Bronchial epithelial cell (primary cell): ENCODE results near the gene PDE4DIP. TPM values are rescaled to one million over a fixed set of nuclear protein-coding genes. Genes with fewer than 3 reads are reported as not detected.
"Not testable (repeated sequence)": the region's sequence is repeated elsewhere in the genome, so short reads cannot be mapped to it uniquely, and the experiment has no call there.

Experiments
- DNase-seq: peaks from one replicate; pipeline ENCODE4 v3.0.0-alpha.2; 2010; ENCODE audit warnings: low read depth
- FAIRE-seq: peaks from 2 replicates; lab custom pipeline; 2011; peaks lifted over from hg19 to GRCh38; lab: Jason Lieb, UNC
- H3K27me3 ChIP-seq: 2 replicates; pipeline ENCODE4 v1.5.1; 2011; ENCODE audit warnings: low read length; ENCODE audit not compliant: control insufficient read depth, insufficient read depth
- H3K36me3 ChIP-seq: 2 replicates; pipeline ENCODE4 v1.5.1; 2011; ENCODE audit warnings: low read length; ENCODE audit not compliant: control insufficient read depth, insufficient read depth
- H3K4me3 ChIP-seq: 2 replicates; pipeline ENCODE4 v1.5.1; 2011; ENCODE audit warnings: mild to moderate bottlenecking, low read depth, low read length, control low read depth
- total RNA-seq: library from RNA; depleted of rRNA; stranded (reverse); fragments of >200 nt; gene quantifications from 2 replicates; pipeline ENCODE4 v1.2.1, GENCODE V29; 2014

PDE4DIP gene
- total RNA-seq, 1 donor from 2014 or later = 24.7 TPM

DNA sequence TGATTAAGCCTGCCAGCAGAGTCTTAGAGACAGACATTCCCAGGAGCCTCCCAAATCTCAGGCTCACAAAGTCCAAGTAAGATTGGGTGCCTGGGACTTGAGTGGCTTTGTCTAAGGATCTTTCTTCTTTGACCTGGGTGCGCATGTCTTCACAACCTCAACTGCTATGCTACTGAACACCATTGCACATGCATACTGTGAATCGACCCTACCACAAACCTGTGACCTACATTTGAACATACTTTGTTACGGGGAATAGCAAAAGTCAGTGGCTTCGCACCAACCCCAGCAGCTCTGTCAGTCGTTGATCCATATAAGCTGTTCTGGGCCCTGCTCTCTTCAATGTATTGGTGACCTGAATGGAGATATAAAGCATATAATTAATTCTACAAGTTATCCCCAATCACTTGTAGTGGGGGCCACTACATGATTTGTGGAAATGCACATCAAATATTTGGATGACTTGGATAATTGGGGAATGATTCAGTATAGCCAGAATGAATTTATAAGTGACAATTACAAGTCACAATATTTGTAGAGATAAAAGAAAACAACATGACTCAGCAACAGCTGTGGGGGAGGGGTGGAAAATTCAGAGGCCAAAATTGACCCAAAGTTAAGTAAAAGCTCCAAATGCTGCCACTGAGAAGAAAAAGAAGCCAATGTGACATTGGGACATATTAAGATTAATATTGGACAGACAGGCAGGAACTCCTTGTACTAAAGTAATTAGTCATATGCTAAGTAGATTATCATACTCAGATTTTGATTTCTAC is 152.4 kb downstream of the PDE4DIP start:
- H3K4me3 ChIP-seq, DNase-seq, FAIRE-seq, H3K27me3 ChIP-seq, H3K36me3 ChIP-seq: not testable (repeated sequence)

DNA sequence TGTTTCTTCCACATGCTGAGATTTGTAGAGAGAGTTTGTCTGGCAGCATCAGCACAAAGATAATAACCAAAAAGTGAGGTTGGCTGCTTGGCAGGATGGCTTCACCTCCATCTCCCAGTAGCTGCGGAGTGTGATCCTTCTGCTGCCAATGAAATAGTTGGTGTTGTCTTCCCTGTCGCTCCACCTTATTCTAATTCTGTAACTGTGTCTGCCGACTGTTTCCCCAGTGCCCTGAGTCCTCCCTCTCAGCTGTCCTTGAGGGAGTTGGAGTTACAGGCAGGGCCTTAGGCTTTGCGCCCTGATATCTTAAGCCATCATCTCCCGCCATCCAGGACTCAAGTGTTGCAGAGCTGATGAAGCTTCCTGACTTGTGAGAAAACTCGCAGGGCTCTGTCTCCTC is 153.2 kb downstream of the PDE4DIP start:
- not testable (repeated sequence) for H3K27me3 ChIP-seq, FAIRE-seq

DNA sequence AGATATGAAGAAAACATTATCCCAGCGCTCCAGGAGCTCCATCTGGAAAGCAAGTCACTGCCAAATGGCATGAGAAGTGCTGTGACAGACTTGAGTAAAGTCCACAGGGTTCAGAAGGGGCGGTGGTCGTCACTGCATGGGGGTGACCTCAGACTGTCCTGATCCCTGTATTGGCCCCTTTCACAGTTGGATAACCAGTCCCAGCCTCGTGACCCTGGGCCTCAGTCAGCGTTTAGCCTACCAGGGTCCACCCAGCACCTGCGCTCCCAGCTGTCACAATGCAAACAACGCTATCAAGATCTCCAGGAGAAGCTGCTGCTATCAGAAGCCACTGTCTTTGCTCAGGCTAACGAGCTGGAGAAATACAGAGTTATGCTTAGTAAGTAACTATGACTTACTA is 158.4 kb downstream of the PDE4DIP start:
- not testable (repeated sequence) for DNase-seq, FAIRE-seq, H3K36me3 ChIP-seq, H3K27me3 ChIP-seq, H3K4me3 ChIP-seq

More for the DNA sequence above, 153.2 kb downstream of the PDE4DIP start:
- not testable (repeated sequence) for H3K36me3 ChIP-seq, H3K4me3 ChIP-seq, DNase-seq

DNA sequence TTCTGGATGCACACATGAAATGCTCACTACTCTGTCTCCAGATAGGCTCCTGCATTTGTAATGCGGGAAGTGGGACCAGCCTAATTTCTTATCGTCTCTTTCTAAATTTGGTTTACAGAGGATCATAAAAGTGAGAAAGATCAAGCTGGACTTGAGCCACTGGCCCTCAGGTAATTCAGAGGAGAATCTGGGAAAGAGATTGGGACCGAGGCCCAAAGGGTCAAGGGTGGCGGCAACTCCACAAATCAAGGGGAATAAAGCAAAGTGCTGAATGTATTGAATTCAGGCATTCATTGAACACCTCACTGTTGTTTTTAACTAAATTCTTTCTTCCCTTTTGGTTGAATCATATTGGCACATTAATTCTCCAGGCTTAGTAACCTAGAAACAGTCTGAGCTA is 164.1 kb downstream of the PDE4DIP start:
- not testable (repeated sequence) for H3K27me3 ChIP-seq, H3K36me3 ChIP-seq, FAIRE-seq, DNase-seq, H3K4me3 ChIP-seq

DNA sequence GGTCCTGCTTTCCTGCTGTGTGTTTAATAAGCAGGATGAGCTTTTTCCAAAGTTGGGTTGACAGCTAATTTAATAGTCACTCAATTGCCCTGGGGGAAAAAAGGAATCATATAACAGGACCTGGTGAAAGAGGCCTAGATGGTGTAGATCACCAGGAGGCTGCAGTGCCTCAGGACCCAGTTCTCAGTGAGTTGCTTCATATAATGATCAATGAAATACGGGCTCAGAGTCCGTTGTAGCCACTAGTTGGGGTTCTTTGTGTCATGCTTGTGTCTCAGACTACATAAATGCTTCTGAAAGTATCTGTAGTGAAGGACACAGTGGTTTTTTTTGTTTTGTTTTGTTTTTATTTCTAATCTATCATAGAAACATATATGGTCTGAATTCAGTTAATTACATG is 164.5 kb downstream of the PDE4DIP start:
- not testable (repeated sequence) for DNase-seq, FAIRE-seq

GRCh38 chr1:149009761-149010160 is 165.5 kb downstream of the PDE4DIP start:
- FAIRE-seq, DNase-seq, H3K4me3 ChIP-seq, H3K27me3 ChIP-seq, H3K36me3 ChIP-seq: not testable (repeated sequence)

More for the DNA sequence above, 164.5 kb downstream of the PDE4DIP start:
- not testable (repeated sequence) for H3K4me3 ChIP-seq, H3K36me3 ChIP-seq, H3K27me3 ChIP-seq

- not testable (repeated sequence) for H3K27me3 ChIP-seq, FAIRE-seq, H3K4me3 ChIP-seq, H3K36me3 ChIP-seq, DNase-seq
Measured at GRCh38 chr1:149012599-149012998, 168.4 kb downstream of the PDE4DIP start.

- not testable (repeated sequence) for FAIRE-seq, H3K27me3 ChIP-seq, H3K4me3 ChIP-seq, DNase-seq, H3K36me3 ChIP-seq
Measured at GRCh38 chr1:149013513-149013912, 169.3 kb downstream of the PDE4DIP start.

DNA sequence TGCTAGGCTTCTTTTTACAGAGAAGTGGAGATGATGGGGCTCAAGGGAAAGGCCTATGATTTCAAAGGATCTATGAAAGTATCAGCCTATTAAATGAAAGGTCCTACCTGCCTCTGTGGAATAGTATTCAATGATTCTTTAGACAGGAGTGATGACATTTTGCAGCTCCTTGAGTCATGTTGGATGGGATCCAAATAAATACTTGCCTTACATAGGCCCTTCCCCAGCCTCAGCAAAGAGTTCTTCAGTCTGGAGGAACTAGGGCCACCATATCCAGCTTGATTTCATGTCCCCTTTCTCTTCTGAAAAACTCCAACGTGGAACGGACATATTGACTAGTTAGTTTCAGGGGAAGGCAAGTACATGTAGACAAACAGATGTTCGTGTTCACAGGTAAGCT is 171.3 kb downstream of the PDE4DIP start:
- FAIRE-seq, DNase-seq, H3K36me3 ChIP-seq, H3K4me3 ChIP-seq, H3K27me3 ChIP-seq: not testable (repeated sequence)

DNA sequence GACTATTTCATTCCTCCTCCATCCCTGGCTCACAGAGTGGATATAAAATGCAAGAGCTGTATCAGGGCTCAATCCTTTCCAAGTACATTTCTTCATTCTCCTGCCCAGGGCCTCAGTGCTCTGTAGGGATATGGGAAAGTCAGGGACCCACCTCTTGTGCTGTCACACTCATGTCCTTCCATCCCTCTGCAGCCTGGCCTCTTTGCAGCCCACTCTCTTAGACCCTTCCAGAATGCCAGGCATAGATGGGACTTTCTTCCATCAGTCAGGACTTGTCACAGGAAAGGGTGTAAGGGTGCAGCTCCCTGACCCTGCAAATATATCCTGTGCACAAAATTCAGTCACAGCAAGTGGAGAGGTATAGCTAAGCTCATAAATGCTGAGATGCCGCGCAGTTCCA is 172.4 kb downstream of the PDE4DIP start:
- not testable (repeated sequence) for H3K4me3 ChIP-seq, FAIRE-seq

GRCh38 chr1:149018577-149018976 is 174.3 kb downstream of the PDE4DIP start:
- H3K36me3 ChIP-seq, H3K4me3 ChIP-seq, DNase-seq, FAIRE-seq, H3K27me3 ChIP-seq: not testable (repeated sequence)

More for the DNA sequence above, 172.4 kb downstream of the PDE4DIP start:
- H3K27me3 ChIP-seq, DNase-seq, H3K36me3 ChIP-seq: not testable (repeated sequence)

GRCh38 chr1:149024327-149024726 is 180.1 kb downstream of the PDE4DIP start:
- not testable (repeated sequence) for H3K36me3 ChIP-seq, H3K4me3 ChIP-seq, FAIRE-seq, DNase-seq, H3K27me3 ChIP-seq

DNA sequence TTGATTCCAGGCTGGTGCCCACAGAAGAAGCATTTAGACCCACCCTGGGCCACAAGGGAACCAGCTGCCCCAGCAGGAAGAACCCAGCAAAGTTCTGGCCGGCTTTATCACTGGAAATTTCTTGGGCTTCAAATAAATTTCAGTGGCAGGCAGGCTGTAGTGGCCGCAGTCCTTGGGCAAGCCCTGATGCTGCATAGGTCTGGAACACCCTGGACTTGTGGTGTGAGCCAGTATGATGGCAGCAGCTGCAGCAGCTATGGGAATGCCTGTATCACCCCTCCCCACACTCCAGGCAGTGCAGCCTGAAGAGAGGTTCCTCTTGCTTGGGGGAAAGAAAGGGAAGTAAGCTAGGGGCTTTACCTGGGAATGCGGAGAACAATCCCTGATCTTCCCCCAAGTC is 189.7 kb downstream of the PDE4DIP start:
- not testable (repeated sequence) for H3K27me3 ChIP-seq, H3K4me3 ChIP-seq, FAIRE-seq, DNase-seq, H3K36me3 ChIP-seq

GRCh38 chr1:149043056-149043455 is 198.8 kb downstream of the PDE4DIP start:
- H3K36me3 ChIP-seq, H3K27me3 ChIP-seq, H3K4me3 ChIP-seq, FAIRE-seq, DNase-seq: not testable (repeated sequence)

- not testable (repeated sequence) for H3K4me3 ChIP-seq, H3K36me3 ChIP-seq, FAIRE-seq, H3K27me3 ChIP-seq, DNase-seq
Measured at GRCh38 chr1:149064611-149065010, 220.4 kb downstream of the PDE4DIP start.
